Upper lobe of left lung (tissue), 6 donors: ENCODE results near the gene PRKAR1B. TPM values are rescaled to one million over a fixed set of nuclear protein-coding genes. Genes with fewer than 3 reads are reported as not detected.

ENCODE experiments used
- ATAC-seq, 2 donors: fragments of 200-7000 bp; cut with Tn5 transposase; one replicate each; pipeline ENCODE4 v1.9.1; 2022; ENCODE audit warnings: mild to moderate bottlenecking in 2 of 2, moderate library complexity in 2 of 2; ENCODE audit not compliant: low FRiP score in 2 of 2
- DNase-seq, 2 donors: peaks; one replicate each; pipeline ENCODE4 v3.0.0-alpha.2; 2019 to 2020
- H3K27ac ChIP-seq, 4 donors: fragments of 200-600 bp; sonication (generic); one replicate each; pipeline ENCODE4 v1.5.1; 2016 to 2019
- H3K27me3 ChIP-seq, 4 donors: fragments of 200-600 bp; sonication (generic); one replicate each; pipeline ENCODE4 v1.5.1; 2017 to 2019
- H3K36me3 ChIP-seq, 4 donors: fragments of 200-600 bp; sonication (generic); one replicate each; pipeline ENCODE4 v1.5.1; 2016 to 2019
- H3K4me1 ChIP-seq, 4 donors: fragments of 200-600 bp; sonication (generic); one replicate each; pipeline ENCODE4 v1.5.1; 2018 to 2019
- H3K4me3 ChIP-seq, 4 donors: fragments of 200-600 bp; sonication (generic); one replicate each; pipeline ENCODE4 v1.5.1; 2017 to 2019; ENCODE audit warnings: mild to moderate bottlenecking in 2 of 4, moderate library complexity in 1 of 4
- H3K9me3 ChIP-seq, 4 donors: fragments of 200-600 bp; sonication (generic); one replicate each; pipeline ENCODE4 v1.5.1; 2018 to 2019
- EP300 ChIP-seq, 4 donors: sonication (generic); formaldehyde crosslinking; IDR thresholded peaks; one replicate each; pipeline ENCODE4 v1.5.1; 2017; ENCODE audit warnings: antibody characterized with exemption in 4 of 4, control low read depth in 2 of 4
- POLR2A ChIP-seq, 4 donors: fragments of 450-650 bp; IDR thresholded peaks; one replicate each; pipeline ENCODE4 v1.5.1; 2016 to 2017; ENCODE audit warnings: antibody characterized with exemption in 4 of 4, mild to moderate bottlenecking in 2 of 4
- POLR2AphosphoS5 ChIP-seq, 2 donors: sonication (generic); formaldehyde crosslinking; IDR thresholded peaks; one replicate each; pipeline ENCODE4 v1.5.1; 2017; ENCODE audit warnings: antibody characterized with exemption in 2 of 2
- WGBS, 2 donors: methylation state at CpG; one replicate each; pipeline ENCODE4 v1.1.5; 2017 to 2018; 5-methylcytosine and 5-hydroxymethylcytosine counted together
- total RNA-seq, 6 donors: library from RNA; depleted of rRNA in 4 of 6; stranded (reverse); fragments of >200 nt in 4 of 6; gene quantifications; one replicate each; pipeline versions ENCODE4 v1.1.0 to v1.2.1, GENCODE V29; 2016 to 2021
- TF ChIP-seq, protein P1 (sequence below), 6 experiments: fragments of 450-650 bp in 4 of 6; fragments of 200-600 bp in 2 of 6; sonication (generic) in 2 of 6; IDR thresholded peaks; one replicate each; pipeline ENCODE4 v1.5.1; 2016 to 2019; ENCODE audit warnings: antibody characterized with exemption in 6 of 6
- donor health status: DM: no; HTN: no; CAD: no; lungs with moderate emphysema.
- donor health status: DM: no; HTN: yes; CAD: no; lungs with severe emphysema.

PRKAR1B gene
- total RNA-seq, 6 donors from 2014 or later, result 10.3 to 24.4 (median 20.9) TPM

DNA sequence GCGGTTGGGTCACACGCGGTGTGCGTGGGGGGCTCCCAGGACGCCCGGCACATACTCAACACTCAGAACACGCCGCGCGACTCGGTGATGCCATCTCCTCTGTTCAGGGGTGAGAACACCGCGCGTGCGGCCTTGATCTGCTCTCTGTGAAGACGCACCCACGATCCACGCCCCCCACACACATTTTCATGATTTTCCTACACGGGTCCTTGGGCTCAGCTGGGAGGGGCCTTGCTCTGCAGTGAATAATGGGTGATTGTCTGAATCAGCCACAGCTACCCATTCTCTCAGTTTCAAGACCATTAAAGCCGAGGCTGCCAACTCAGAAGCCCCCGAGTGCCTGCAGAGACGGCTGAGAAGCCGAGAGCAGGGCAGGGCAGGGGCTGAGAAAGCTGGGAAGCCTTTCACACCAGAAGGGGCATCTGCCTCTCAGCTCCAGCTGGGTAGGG is 153.1 kb downstream of the PRKAR1B start:
- H3K4me1 ChIP-seq, result no peaks in the 10 kb centered on the region
- H3K36me3 ChIP-seq, result peaks cover 0 to 9% (median 3%) of the 10 kb centered on the region in 4 donors
- peaks cover 0 to 3% (median 0%) of the 10 kb centered on the region in 4 donors for H3K9me3 ChIP-seq
- DNase-seq (no peak), ATAC-seq (peak in 1 of 2 donors; percentile 2)
- no peak overlapping the region for H3K4me3 ChIP-seq
- no peaks in the 10 kb centered on the region for H3K27me3 ChIP-seq
- no peak overlapping the region for H3K27ac ChIP-seq
- TF ChIP-seq POLR2A (IDR thresholded peaks at IDR 0.05), result no peak
- no peak for TF ChIP-seq POLR2AphosphoS5 (IDR thresholded peaks at IDR 0.05)
- TF ChIP-seq, protein P1, sequence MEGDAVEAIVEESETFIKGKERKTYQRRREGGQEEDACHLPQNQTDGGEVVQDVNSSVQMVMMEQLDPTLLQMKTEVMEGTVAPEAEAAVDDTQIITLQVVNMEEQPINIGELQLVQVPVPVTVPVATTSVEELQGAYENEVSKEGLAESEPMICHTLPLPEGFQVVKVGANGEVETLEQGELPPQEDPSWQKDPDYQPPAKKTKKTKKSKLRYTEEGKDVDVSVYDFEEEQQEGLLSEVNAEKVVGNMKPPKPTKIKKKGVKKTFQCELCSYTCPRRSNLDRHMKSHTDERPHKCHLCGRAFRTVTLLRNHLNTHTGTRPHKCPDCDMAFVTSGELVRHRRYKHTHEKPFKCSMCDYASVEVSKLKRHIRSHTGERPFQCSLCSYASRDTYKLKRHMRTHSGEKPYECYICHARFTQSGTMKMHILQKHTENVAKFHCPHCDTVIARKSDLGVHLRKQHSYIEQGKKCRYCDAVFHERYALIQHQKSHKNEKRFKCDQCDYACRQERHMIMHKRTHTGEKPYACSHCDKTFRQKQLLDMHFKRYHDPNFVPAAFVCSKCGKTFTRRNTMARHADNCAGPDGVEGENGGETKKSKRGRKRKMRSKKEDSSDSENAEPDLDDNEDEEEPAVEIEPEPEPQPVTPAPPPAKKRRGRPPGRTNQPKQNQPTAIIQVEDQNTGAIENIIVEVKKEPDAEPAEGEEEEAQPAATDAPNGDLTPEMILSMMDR (IDR thresholded peaks at IDR 0.05), result no peak
- TF ChIP-seq EP300 (IDR thresholded peaks at IDR 0.05), result no peak
- WGBS, 2 donors, result 93 to 94% methylated on average over 16 to 23 of the region's 23 CpGs

- TF ChIP-seq POLR2A (IDR thresholded peaks at IDR 0.05), result no peak
- TF ChIP-seq EP300 (IDR thresholded peaks at IDR 0.05), result no peak
- TF ChIP-seq, protein P1 (IDR thresholded peaks at IDR 0.05), result no peak
- TF ChIP-seq POLR2AphosphoS5 (IDR thresholded peaks at IDR 0.05), result no peak
- Histone ChIP-seq H3K27ac (no peak overlapping the region), H3K27me3 (no peaks in the 10 kb centered on the region), H3K4me1 (peaks cover 0 to 1% (median 0%) of the 10 kb centered on the region in 4 donors), H3K4me3 (no peak overlapping the region), H3K9me3 (peaks cover 0 to 3% (median 0%) of the 10 kb centered on the region in 4 donors), H3K36me3 (peaks cover 0 to 7% (median 3%) of the 10 kb centered on the region in 4 donors)
- WGBS, 2 donors, result 94 to 96% methylated on average over 25 to 36 of the region's 36 CpGs
- DNase-seq (peak in 1 of 2 donors; percentile 73), ATAC-seq (no peak)
Observed at GRCh38 chr7:573269-573932, 153.7 kb downstream of the PRKAR1B start.

GRCh38 chr7:572416-573268 is 154.4 kb downstream of the PRKAR1B start:
- WGBS, 2 donors, result 91% methylated on average over 39 to 41 of the region's 45 CpGs
- ATAC-seq, result no peak

GRCh38 chr7:571718-572415 is 155.2 kb downstream of the PRKAR1B start:
- ATAC-seq, result no peak
- peaks cover 0 to 2% (median 0%) of the 10 kb centered on the region in 4 donors for H3K4me1 ChIP-seq
- 94 to 96% methylated on average over 24 to 38 of the region's 38 CpGs for WGBS, 2 donors
- peaks cover 0 to 3% (median 0%) of the 10 kb centered on the region in 4 donors for H3K9me3 ChIP-seq
- TF ChIP-seq POLR2AphosphoS5 (IDR thresholded peaks at IDR 0.05) (no peak), EP300 (IDR thresholded peaks at IDR 0.05) (no peak), POLR2A (IDR thresholded peaks at IDR 0.05) (no peak)
- TF ChIP-seq, protein P1 (IDR thresholded peaks at IDR 0.05), result no peak
- no peak overlapping the region for H3K27ac ChIP-seq
- peak in 1 of 2 donors; percentile 82 for DNase-seq
- no peaks in the 10 kb centered on the region for H3K27me3 ChIP-seq
- H3K36me3 ChIP-seq, result peaks cover 0 to under 1% (median 0%) of the 10 kb centered on the region in 4 donors
- no peak overlapping the region for H3K4me3 ChIP-seq

More at GRCh38 chr7:572416-573268, 154.4 kb downstream of the PRKAR1B start:
- Histone ChIP-seq H3K27ac (no peak overlapping the region), H3K4me1 (peaks cover 0 to 2% (median 0%) of the 10 kb centered on the region in 4 donors), H3K27me3 (no peaks in the 10 kb centered on the region), H3K36me3 (peaks cover 0 to 6% (median 3%) of the 10 kb centered on the region in 4 donors), H3K4me3 (no peak overlapping the region), H3K9me3 (peaks cover 0 to 3% (median 0%) of the 10 kb centered on the region in 4 donors)
- DNase-seq, result peak in 1 of 2 donors; percentile 79
- TF ChIP-seq, protein P1 (IDR thresholded peaks at IDR 0.05), result no peak
- TF ChIP-seq EP300 (IDR thresholded peaks at IDR 0.05) (no peak), POLR2AphosphoS5 (IDR thresholded peaks at IDR 0.05) (no peak), POLR2A (IDR thresholded peaks at IDR 0.05) (no peak)
